ENCODE measurements around the gene IZUMO1.

DNA sequence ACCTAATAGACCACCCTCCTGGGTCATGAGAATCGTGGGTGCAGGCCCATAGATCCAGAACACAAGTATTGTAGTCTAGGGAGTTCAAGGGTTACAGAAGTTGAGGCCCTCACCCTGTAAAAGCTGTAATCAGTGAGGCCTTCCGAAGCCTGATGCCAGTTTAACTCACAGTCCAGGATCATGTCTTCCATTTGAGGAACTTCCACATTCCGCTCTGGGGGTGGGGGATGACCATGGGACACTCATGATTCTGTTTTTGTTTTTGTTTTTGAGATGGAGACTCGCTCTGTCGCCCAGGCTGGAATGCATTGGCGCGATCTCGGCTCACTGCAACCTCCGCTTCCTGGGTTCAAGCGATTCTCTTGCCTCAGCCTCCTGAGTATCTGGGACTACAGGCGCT, 4.6 kb downstream of the IZUMO1 start:
- TF ChIP-seq RBM39 (optimal IDR thresholded peaks at IDR 0.05; ENCODE audit: low read depth, low read length) (no peak), ELF4 (CRISPR knock-in tag; IDR thresholded peaks at IDR 0.05) (no peak), JUNB (CRISPR knock-in tag; conservative IDR thresholded peaks at IDR 0.05) (no peak), ETV6 (IDR thresholded peaks at IDR 0.05; ENCODE audit: borderline replicate concordance in 1 of 2, low read depth in 2 of 2, low read length in 1 of 2) (no peak), ETV6 (CRISPR knock-in tag; IDR thresholded peaks at IDR 0.05; ENCODE audit: borderline replicate concordance) (no peak), RAD21 (CRISPR knock-in tag; conservative IDR thresholded peaks at IDR 0.05 in 1 of 2, IDR thresholded peaks at IDR 0.05 in 1 of 2) (no peak), POLR2A (conservative IDR thresholded peaks at IDR 0.05) (no peak), MAFF (IDR thresholded peaks at IDR 0.05; ENCODE audit: low read length) (no peak), NCOA6 (IDR thresholded peaks at IDR 0.05) (no peak), CHD1 (IDR thresholded peaks at IDR 0.05; ENCODE audit: low read length) (no peak), ZNF143 (CRISPR knock-in tag; IDR thresholded peaks at IDR 0.05) (no peak)
- TF ChIP-seq, protein P1, sequence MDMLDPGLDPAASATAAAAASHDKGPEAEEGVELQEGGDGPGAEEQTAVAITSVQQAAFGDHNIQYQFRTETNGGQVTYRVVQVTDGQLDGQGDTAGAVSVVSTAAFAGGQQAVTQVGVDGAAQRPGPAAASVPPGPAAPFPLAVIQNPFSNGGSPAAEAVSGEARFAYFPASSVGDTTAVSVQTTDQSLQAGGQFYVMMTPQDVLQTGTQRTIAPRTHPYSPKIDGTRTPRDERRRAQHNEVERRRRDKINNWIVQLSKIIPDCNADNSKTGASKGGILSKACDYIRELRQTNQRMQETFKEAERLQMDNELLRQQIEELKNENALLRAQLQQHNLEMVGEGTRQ (CRISPR knock-in tag; IDR thresholded peaks at IDR 0.05): no peak
- TF ChIP-seq, protein P2, sequence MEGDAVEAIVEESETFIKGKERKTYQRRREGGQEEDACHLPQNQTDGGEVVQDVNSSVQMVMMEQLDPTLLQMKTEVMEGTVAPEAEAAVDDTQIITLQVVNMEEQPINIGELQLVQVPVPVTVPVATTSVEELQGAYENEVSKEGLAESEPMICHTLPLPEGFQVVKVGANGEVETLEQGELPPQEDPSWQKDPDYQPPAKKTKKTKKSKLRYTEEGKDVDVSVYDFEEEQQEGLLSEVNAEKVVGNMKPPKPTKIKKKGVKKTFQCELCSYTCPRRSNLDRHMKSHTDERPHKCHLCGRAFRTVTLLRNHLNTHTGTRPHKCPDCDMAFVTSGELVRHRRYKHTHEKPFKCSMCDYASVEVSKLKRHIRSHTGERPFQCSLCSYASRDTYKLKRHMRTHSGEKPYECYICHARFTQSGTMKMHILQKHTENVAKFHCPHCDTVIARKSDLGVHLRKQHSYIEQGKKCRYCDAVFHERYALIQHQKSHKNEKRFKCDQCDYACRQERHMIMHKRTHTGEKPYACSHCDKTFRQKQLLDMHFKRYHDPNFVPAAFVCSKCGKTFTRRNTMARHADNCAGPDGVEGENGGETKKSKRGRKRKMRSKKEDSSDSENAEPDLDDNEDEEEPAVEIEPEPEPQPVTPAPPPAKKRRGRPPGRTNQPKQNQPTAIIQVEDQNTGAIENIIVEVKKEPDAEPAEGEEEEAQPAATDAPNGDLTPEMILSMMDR (IDR thresholded peaks at IDR 0.05 in 2 of 3, conservative IDR thresholded peaks at IDR 0.05 in 1 of 3; ENCODE audit: insufficient read depth in 2 of 3, low read depth in 1 of 3, low read length in 3 of 3): no peak
- TF ChIP-seq, protein P3, sequence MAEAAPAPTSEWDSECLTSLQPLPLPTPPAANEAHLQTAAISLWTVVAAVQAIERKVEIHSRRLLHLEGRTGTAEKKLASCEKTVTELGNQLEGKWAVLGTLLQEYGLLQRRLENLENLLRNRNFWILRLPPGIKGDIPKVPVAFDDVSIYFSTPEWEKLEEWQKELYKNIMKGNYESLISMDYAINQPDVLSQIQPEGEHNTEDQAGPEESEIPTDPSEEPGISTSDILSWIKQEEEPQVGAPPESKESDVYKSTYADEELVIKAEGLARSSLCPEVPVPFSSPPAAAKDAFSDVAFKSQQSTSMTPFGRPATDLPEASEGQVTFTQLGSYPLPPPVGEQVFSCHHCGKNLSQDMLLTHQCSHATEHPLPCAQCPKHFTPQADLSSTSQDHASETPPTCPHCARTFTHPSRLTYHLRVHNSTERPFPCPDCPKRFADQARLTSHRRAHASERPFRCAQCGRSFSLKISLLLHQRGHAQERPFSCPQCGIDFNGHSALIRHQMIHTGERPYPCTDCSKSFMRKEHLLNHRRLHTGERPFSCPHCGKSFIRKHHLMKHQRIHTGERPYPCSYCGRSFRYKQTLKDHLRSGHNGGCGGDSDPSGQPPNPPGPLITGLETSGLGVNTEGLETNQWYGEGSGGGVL (CRISPR knock-in tag; IDR thresholded peaks at IDR 0.05): no peak
